Activated CD4-positive, alpha-beta T cell treated with anti-CD3 and anti-CD28 coated beads, Interleukin-2, amount 10 ng/mL, durations not matched to agents 24 days and 14 days (primary cell): ENCODE measurements around the gene NFIL3. TPM values are rescaled to one million over a fixed set of nuclear protein-coding genes. Genes with fewer than 3 reads are reported as not detected.
"Not testable (repeated sequence)": the region's sequence is repeated elsewhere in the genome, so short reads cannot be mapped to it uniquely, and the experiment has no call there.

Experiments used
- DNase-seq: peaks from one replicate; pipeline ENCODE4 v3.0.0; 2022
- H3K27ac Mint-ChIP-seq: one replicate; pipeline ENCODE4 v1.8.0; 2022; ENCODE audit warnings: mild to moderate bottlenecking, mixed read lengths
- H3K27me3 Mint-ChIP-seq: one replicate; pipeline ENCODE4 v1.8.0; 2022; ENCODE audit warnings: mixed read lengths
- H3K36me3 Mint-ChIP-seq: one replicate; pipeline ENCODE4 v1.8.0; 2022; ENCODE audit warnings: low read depth, mild to moderate bottlenecking, mixed read lengths
- H3K4me1 Mint-ChIP-seq: one replicate; pipeline ENCODE4 v1.8.0; 2021; ENCODE audit warnings: mixed read lengths
- H3K4me3 Mint-ChIP-seq: one replicate; pipeline ENCODE4 v1.8.0; 2022; ENCODE audit warnings: mild to moderate bottlenecking, moderate library complexity, mixed read lengths
- H3K9me3 Mint-ChIP-seq: one replicate; pipeline ENCODE4 v1.8.0; 2021; ENCODE audit warnings: mixed read lengths
- intact Hi-C: fragments of 100-400 bp; cut with micrococcal nuclease; formaldehyde crosslinking; loops from one replicate; pipeline ENCODE4 v1.15.1; 2023
- total RNA-seq: library from RNA; stranded (reverse); gene quantifications from 2 replicates; pipeline ENCODE4 v1.2.3, GENCODE V29; 2022

Gene NFIL3, protein sequence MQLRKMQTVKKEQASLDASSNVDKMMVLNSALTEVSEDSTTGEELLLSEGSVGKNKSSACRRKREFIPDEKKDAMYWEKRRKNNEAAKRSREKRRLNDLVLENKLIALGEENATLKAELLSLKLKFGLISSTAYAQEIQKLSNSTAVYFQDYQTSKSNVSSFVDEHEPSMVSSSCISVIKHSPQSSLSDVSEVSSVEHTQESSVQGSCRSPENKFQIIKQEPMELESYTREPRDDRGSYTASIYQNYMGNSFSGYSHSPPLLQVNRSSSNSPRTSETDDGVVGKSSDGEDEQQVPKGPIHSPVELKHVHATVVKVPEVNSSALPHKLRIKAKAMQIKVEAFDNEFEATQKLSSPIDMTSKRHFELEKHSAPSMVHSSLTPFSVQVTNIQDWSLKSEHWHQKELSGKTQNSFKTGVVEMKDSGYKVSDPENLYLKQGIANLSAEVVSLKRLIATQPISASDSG
- total RNA-seq = 122 and 127 TPM in 2 replicates

DNA sequence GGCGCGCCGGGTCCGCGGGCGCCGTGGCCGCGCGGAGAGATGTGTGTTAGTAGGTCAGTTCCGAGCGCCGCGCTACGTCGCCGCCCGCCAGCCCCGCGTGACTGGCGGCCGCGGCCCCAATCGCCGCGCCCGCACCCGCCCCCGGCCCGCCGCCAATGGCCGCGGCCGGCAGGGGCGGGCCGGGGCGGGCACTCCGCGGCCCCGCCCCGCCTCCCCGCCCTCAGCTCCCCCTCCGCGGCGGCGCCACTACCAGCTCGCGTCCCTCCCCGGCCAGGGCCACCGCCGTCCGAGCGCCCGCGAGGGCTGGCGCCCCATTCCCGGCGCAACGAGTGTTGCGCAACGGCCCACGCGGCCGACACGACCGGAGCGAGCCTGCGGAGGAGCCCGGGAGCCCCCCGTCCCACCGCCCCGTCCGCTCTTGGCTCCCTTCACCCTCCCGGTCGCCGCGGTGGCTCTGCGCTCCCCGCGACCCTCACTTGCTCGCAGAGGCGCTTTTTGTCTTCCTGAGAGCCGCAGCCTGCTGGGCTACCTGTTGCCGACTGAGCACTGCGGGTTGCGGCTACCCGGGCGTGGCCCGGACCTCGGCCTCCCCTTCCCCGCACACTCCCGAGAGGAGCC lies at the start of gene NFIL3:
NFIL3 (minus strand) TSS at position 48 of the 618 bp plus-strand sequence. CDS start 13,098 bp downstream, outside the sequence.
- intact Hi-C loops = loop anchor here (1.0 to 5.0 kb wide), 2 partner anchors 323 to 457 kb away; no protein-coding TSS in a partner anchor
- peak within 1 kb of the TSS; percentile 98 for H3K27ac Mint-ChIP-seq
- no peaks in the 10 kb centered on the region for H3K9me3 Mint-ChIP-seq
- DNase-seq = peak; percentile 92
- peak within 1 kb of the TSS; percentile 100 for H3K4me3 Mint-ChIP-seq
- no peaks in the 10 kb centered on the region for H3K27me3 Mint-ChIP-seq
- H3K36me3 Mint-ChIP-seq = peaks cover 26% of the 10 kb centered on the region
- peaks cover 56% of the 10 kb centered on the region for H3K4me1 Mint-ChIP-seq

- H3K27ac Mint-ChIP-seq, H3K4me1 Mint-ChIP-seq, intact Hi-C loops, H3K4me3 Mint-ChIP-seq, H3K36me3 Mint-ChIP-seq, DNase-seq: not testable (repeated sequence)
- peaks cover 36% of the 10 kb centered on the region for H3K27me3 Mint-ChIP-seq
- H3K9me3 Mint-ChIP-seq = peaks cover 23% of the 10 kb centered on the region
Observed at GRCh38 chr9:91471524-91471923, 47.9 kb upstream of the NFIL3 start.

DNA sequence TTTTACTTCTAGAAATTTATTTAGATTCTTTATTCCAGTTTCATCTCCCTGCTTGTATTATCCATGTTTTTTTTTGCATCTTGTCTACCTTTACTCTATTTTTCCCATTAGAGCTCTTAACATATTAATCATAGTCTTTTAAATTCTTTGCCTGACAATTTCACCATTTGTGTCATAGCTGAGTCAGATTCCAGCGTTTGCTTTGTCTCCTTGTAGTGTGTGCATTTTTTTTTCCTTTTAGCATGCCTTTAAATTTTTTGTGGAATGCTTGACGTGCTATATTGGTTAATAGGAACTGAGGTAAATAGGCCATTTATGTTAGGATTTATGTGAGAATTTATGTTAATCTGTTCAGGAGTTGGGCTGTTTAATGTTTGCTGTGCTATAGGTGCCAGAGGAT lies 41.8 kb upstream of the NFIL3 start:
- H3K9me3 Mint-ChIP-seq = peaks cover 22% of the 10 kb centered on the region
- no peaks in the 10 kb centered on the region for H3K4me1 Mint-ChIP-seq
- H3K27ac Mint-ChIP-seq = no peak overlapping the region
- H3K27me3 Mint-ChIP-seq = peaks cover 36% of the 10 kb centered on the region
- no peak overlapping the region for H3K4me3 Mint-ChIP-seq
- no peak for DNase-seq
- intact Hi-C loops = no loop called here
- H3K36me3 Mint-ChIP-seq = peaks cover 2% of the 10 kb centered on the region

DNA sequence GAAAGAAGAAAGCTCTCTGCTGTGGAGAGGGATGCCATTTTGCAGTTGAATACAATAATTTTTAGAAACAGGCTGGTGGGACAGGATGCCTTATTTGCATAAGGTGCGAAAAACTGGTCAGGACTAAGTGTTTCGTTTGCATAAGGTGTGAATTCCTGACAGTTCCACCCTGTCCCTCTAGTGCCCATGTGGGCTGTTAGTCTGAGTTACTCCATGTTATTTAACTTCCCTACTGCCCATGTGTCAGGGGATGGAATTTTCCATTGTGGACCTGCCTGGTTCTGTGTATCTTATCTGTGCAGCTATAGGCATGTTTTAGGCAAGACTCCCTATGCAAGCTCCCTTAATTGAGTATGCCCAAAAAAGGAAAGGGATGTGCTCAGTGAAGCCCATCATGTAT lies 35.3 kb upstream of the NFIL3 start:
- Mint-ChIP-seq H3K27me3 (peaks cover 57% of the 10 kb centered on the region), H3K9me3 (no peaks in the 10 kb centered on the region)
- intact Hi-C loops = no loop called here

GRCh38 chr9:91452844-91453243 lies 29.2 kb upstream of the NFIL3 start:
- Mint-ChIP-seq H3K27me3 (peaks cover 55% of the 10 kb centered on the region), H3K9me3 (peaks cover 4% of the 10 kb centered on the region), H3K27ac (no peak overlapping the region), H3K4me1 (no peaks in the 10 kb centered on the region), H3K36me3 (no peaks in the 10 kb centered on the region), H3K4me3 (no peak overlapping the region)
- intact Hi-C loops = no loop called here
- DNase-seq = no peak

More for the DNA sequence above, 35.3 kb upstream of the NFIL3 start:
- Mint-ChIP-seq H3K27ac (no peak overlapping the region), H3K4me3 (no peak overlapping the region), H3K4me1 (no peaks in the 10 kb centered on the region), H3K36me3 (no peaks in the 10 kb centered on the region)
- DNase-seq = no peak

- Mint-ChIP-seq H3K27ac (no peak overlapping the region), H3K4me1 (no peaks in the 10 kb centered on the region), H3K27me3 (peaks cover 48% of the 10 kb centered on the region), H3K36me3 (no peaks in the 10 kb centered on the region), H3K9me3 (peaks cover 4% of the 10 kb centered on the region), H3K4me3 (no peak overlapping the region)
- no peak for DNase-seq
- intact Hi-C loops = no loop called here
Observed at GRCh38 chr9:91451431-91452270, 28.0 kb upstream of the NFIL3 start.

DNA sequence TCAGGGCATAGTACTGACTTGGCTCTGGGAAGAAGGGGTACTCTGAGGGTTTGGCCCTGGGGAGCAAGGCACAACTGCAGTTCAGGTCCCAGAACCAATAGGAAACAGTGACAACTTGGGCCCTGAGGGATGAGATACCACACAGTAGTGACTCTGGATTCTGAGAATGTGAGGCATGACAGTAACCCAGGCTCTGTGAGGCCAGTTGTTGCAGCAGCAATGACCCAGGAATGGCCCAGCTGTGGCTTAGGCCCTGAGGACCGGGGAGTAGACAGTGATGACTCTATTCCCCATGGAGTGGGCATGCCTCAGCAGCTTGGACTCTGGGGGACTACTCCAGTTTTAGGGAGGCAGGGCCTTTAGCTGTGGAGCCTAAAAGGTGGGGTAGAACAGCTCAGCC lies 21.5 kb upstream of the NFIL3 start:
- no peaks in the 10 kb centered on the region for H3K4me1 Mint-ChIP-seq
- no peak for DNase-seq
- intact Hi-C loops = no loop called here
- H3K36me3 Mint-ChIP-seq = no peaks in the 10 kb centered on the region
- peaks cover 12% of the 10 kb centered on the region for H3K9me3 Mint-ChIP-seq
- H3K27me3 Mint-ChIP-seq = peaks cover 44% of the 10 kb centered on the region
- no peak overlapping the region for H3K4me3 Mint-ChIP-seq
- no peak overlapping the region for H3K27ac Mint-ChIP-seq

DNA sequence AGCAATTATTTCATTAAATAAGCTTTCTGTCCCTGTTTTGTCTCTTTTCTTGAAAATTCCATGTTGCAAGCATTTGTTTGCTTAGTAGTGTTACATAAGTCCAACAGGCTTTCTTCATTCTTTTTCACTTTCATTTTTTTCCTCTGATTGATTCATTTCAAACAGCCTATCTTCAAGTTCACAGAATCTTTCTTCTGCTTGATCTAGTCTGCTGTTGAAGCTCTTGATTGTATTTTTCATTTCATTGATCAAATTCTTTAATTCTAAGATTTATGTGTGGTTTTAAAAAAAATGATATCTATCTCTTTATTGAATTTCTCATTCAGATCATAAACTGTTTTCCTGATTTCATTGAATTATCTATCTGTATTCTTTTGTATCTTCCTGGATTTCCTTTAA lies 20.4 kb upstream of the NFIL3 start:
- Mint-ChIP-seq H3K9me3 (peaks cover 12% of the 10 kb centered on the region), H3K27ac (no peak overlapping the region), H3K4me1 (no peaks in the 10 kb centered on the region), H3K27me3 (peaks cover 45% of the 10 kb centered on the region), H3K36me3 (no peaks in the 10 kb centered on the region), H3K4me3 (no peak overlapping the region)
- no peak for DNase-seq
- intact Hi-C loops = no loop called here

- H3K4me1 Mint-ChIP-seq = no peaks in the 10 kb centered on the region
- peaks cover 12% of the 10 kb centered on the region for H3K9me3 Mint-ChIP-seq
- intact Hi-C loops = no loop called here
- H3K36me3 Mint-ChIP-seq = no peaks in the 10 kb centered on the region
- no peak overlapping the region for H3K27ac Mint-ChIP-seq
- no peak for DNase-seq
- H3K27me3 Mint-ChIP-seq = peaks cover 48% of the 10 kb centered on the region
- H3K4me3 Mint-ChIP-seq = no peak overlapping the region
Observed at GRCh38 chr9:91443321-91443993, 19.8 kb upstream of the NFIL3 start.

- Mint-ChIP-seq H3K27me3 (peaks cover 53% of the 10 kb centered on the region), H3K4me3 (no peak overlapping the region), H3K27ac (no peak overlapping the region), H3K36me3 (no peaks in the 10 kb centered on the region), H3K9me3 (no peaks in the 10 kb centered on the region), H3K4me1 (peaks cover 14% of the 10 kb centered on the region)
- intact Hi-C loops = loop anchor here (5.0 kb wide), 1 partner anchor 245 kb away; no protein-coding TSS in a partner anchor
- DNase-seq = no peak
Observed at GRCh38 chr9:91436841-91437240, 13.2 kb upstream of the NFIL3 start.

DNA sequence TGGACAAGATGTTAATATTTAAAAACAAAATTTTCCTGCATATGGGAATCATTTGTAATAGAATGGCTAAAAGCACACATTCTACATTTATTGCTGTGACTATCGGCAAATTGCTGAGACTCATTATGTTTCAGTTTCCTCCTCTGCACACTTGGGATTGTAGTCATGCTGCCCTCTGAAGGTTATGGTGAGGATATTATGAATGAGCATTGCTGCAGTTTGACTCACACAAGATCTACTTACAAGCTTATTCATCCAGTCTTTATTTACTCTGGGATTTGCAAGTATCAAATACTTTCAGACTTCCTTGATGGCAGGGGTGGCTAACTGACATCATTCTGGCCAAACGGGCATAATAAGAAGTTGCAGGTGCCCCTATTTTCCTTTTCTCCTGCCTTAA lies 9.5 kb upstream of the NFIL3 start:
- peaks cover 18% of the 10 kb centered on the region for H3K27me3 Mint-ChIP-seq
- peaks cover 20% of the 10 kb centered on the region for H3K4me1 Mint-ChIP-seq
- no peak overlapping the region for H3K27ac Mint-ChIP-seq
- peak; percentile 75 for DNase-seq
- H3K4me3 Mint-ChIP-seq = no peak overlapping the region
- intact Hi-C loops = loop anchor here (1.0 kb wide), 1 partner anchor 518 kb away; no protein-coding TSS in a partner anchor
- H3K9me3 Mint-ChIP-seq = no peaks in the 10 kb centered on the region
- no peaks in the 10 kb centered on the region for H3K36me3 Mint-ChIP-seq

- intact Hi-C loops = no loop called here
- Mint-ChIP-seq H3K4me3 (no peak overlapping the region), H3K4me1 (peaks cover 28% of the 10 kb centered on the region), H3K27me3 (peaks cover 9% of the 10 kb centered on the region), H3K36me3 (no peaks in the 10 kb centered on the region), H3K27ac (no peak overlapping the region), H3K9me3 (no peaks in the 10 kb centered on the region)
- DNase-seq = no peak
Observed at GRCh38 chr9:91431485-91431884, 7.9 kb upstream of the NFIL3 start.

DNA sequence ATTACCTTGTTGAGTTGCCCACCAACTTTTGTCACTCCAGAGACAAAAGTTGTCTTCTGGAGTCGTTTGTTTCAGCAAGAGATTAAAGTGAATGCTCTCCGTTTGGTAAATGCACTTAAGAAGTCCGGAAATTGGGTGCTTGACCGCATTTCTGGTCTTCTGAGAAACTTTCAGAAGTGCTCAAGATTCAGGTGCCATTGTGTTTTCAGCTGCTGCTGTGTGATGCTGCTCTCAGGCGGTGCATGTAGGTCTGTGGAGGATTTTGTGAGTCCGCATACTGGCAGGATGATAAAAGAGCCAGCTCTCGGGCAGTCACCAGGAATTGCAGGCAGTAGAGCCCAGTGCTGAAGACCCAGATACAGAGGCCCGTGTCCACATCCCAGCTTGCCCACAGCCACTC lies 5.9 kb upstream of the NFIL3 start:
- intact Hi-C loops = loop anchor here (5.0 kb wide), 1 partner anchor 283 kb away; no protein-coding TSS in a partner anchor

More for the DNA sequence above, 5.9 kb upstream of the NFIL3 start:
- H3K9me3 Mint-ChIP-seq = no peaks in the 10 kb centered on the region
- no peak overlapping the region for H3K4me3 Mint-ChIP-seq
- peaks cover 45% of the 10 kb centered on the region for H3K4me1 Mint-ChIP-seq
- H3K36me3 Mint-ChIP-seq = peaks cover 3% of the 10 kb centered on the region
- DNase-seq = peak; percentile 51
- peak overlapping the region; percentile 14 for H3K27ac Mint-ChIP-seq
- no peaks in the 10 kb centered on the region for H3K27me3 Mint-ChIP-seq
